Ovary (tissue), 3 donors: ENCODE data around the gene PROSER1.

Experiments
- EP300 ChIP-seq: sonication (generic); formaldehyde crosslinking; IDR thresholded peaks from one replicate; pipeline ENCODE4 v1.6.1; 2017; ENCODE audit warnings: antibody characterized with exemption
- POLR2A ChIP-seq: fragments of 450-650 bp; IDR thresholded peaks from one replicate; pipeline ENCODE4 v1.6.1; 2017; ENCODE audit warnings: antibody characterized with exemption, mild to moderate bottlenecking, moderate library complexity
- TF ChIP-seq, protein P1 (sequence below), 3 donors: fragments of 450-650 bp in 2 of 3; fragments of 200-600 bp in 1 of 3; IDR thresholded peaks; one replicate each; pipeline versions ENCODE4 v1.5.1 to v1.8.0; 2016 to 2022; ENCODE audit warnings: antibody characterized with exemption in 3 of 3, mild to moderate bottlenecking in 1 of 3
- donor health status: DM: no; HTN: no; CAD: no.

DNA sequence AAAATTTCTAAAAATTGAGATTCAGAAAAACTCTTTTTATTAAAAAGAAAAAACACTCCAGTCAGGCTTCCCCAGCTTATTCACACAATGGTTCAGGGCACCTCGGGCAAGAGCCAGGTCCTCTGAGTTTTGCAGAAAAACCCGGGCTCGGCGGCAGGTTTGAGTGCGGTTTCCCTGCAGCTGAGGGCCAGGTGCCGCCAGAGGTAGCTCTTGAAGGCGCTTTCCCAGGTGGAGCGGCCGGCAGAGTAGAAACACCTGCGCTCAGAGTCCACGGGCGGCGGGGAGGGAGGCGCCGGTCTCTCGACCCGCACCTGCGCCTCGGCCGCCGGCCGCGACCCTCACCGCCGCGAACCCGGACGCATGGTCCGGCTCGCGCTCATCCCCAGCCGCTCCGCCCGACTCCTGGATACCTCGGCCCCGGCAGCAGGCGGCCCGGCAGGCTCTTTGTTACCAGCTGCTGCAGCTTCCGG lies 444 bp downstream of the PROSER1 start:
- TF ChIP-seq, protein P1, sequence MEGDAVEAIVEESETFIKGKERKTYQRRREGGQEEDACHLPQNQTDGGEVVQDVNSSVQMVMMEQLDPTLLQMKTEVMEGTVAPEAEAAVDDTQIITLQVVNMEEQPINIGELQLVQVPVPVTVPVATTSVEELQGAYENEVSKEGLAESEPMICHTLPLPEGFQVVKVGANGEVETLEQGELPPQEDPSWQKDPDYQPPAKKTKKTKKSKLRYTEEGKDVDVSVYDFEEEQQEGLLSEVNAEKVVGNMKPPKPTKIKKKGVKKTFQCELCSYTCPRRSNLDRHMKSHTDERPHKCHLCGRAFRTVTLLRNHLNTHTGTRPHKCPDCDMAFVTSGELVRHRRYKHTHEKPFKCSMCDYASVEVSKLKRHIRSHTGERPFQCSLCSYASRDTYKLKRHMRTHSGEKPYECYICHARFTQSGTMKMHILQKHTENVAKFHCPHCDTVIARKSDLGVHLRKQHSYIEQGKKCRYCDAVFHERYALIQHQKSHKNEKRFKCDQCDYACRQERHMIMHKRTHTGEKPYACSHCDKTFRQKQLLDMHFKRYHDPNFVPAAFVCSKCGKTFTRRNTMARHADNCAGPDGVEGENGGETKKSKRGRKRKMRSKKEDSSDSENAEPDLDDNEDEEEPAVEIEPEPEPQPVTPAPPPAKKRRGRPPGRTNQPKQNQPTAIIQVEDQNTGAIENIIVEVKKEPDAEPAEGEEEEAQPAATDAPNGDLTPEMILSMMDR (IDR thresholded peaks at IDR 0.05), result no peak
- TF ChIP-seq EP300 (no peak), POLR2A (no peak)
